ENCODE results near the gene HTRA3.

Gene HTRA3

DNA sequence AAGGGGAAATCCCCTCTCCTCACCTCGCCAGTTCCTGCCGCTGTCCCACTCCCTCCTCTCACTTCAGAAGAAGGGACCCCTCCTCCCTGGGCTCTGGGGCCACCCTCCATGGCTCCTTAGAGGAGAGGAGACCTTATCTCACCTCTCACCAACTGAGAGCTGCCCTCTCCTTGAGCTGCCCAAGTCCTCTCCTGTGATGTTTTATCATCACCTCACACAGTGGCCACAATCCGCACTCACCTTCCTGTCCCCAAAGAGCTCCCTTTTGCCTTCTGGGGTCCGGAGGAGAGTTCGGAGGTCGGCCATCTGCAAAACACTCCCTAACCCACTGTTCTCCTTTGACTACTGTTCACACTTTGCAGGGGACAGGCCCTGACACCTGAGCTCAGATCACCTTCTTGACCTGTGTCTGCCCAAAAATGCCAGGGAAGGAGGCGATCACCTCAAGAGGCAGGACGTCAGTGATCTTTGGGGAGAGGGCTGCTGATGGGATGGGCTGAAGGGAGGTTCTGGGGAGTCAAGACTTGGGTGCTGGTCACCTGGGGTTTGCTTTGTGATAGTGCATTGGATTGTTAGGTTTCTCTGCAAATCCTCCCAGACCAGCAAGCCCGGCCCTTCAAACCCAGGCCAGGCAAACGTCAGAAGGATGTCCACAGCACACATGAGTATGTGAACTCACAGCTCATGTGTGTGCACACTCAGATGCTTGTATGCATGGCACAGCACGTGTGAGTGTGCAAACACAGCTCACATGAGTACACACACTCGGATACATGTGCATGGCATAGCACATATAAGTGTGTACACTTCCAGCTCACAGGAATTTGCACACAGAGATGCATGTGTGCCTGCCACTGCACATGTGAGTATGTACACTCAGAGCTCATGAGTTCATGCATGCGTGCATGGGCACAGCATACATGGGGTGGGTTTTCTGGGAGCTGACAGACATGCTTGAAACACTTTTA is 41.8 kb downstream of the HTRA3 start:
- no peak for DNase-seq (ENCODE audit: low read depth)

- no peak for DNase-seq (ENCODE audit: low read depth)
Observed at GRCh38 chr4:8312069-8312445, 42.5 kb downstream of the HTRA3 start.

DNA sequence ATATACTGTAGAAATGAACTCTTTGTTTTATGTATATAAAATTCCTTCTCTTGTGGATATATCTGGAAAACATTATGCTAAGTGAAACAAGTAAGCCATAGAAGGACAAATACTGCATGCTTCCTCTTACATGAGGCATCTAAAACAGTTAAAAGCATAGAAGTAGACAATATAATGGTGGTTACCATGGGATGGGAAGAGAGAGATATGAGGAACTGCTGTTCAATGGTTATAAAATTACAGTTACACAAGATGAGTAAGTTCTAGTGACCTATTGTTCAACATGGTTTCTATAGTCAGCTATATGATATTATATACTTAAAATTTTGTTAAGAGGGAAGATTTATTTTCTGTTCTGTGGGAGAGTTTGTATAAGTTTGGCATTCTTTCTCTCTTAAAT is 43.4 kb downstream of the HTRA3 start:
- no peak for DNase-seq (ENCODE audit: low read depth)

DNA sequence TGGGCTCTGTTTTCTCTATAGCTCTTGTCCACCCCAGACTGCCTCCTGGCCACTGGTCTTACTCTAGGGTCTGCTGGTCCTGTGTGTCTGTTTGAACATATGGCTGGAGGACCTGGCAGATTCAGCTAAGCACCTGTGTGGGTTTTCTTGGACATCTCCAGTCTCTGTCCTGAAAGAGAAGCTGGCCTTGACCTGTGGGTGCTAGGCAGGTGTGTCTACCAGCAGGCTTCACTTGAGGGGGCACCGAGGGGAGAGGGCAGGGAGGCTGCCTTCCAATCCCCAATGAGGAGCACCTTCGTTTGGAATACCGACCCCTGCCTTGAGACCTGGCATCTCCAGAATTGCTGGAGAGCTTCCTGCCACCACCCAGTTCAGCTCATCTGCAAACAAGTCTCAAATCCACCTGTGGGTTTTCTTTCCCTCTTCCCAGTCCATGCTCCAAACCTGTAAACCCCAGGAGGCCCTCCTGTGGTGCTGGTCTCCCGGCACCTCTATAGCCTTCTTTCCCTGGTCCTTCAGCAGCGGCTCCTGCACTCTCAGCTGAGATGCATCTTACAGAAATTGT is 45.2 kb downstream of the HTRA3 start:
- no peak for DNase-seq (ENCODE audit: low read depth)

GRCh38 chr4:8315435-8316250 is 46.1 kb downstream of the HTRA3 start:
- no peak for DNase-seq (ENCODE audit: low read depth)

- no peak for DNase-seq (ENCODE audit: low read depth)
Observed at GRCh38 chr4:8316251-8316771, 46.8 kb downstream of the HTRA3 start.

DNA sequence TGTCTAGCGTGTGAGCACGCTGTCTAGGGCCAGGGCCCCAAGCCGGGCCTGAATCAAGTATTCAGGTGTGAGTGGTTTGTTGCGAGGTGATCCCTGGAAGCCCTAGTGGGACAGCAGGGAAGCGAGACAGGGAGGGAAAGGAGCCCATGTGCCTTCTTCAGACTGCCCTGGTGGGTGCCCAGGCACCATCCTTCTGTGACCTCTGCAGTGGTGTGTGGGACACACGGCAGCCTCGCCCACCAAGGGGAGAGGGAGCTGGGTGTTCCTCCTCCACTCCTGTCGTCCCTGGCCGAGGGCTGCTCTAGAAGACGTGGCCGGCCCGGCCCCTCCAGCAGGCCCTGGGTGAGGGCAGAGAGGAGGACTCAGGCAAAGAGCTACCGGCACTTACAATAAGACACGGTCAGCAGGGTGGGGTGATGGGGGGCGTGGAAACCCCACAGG is 47.4 kb downstream of the HTRA3 start:
- no peak for DNase-seq (ENCODE audit: low read depth)

- no peak for DNase-seq (ENCODE audit: low read depth)
Observed at GRCh38 chr4:8317474-8317873, 47.9 kb downstream of the HTRA3 start.

- no peak for DNase-seq (ENCODE audit: low read depth)
Observed at GRCh38 chr4:8318509-8318908, 49.0 kb downstream of the HTRA3 start.

DNA sequence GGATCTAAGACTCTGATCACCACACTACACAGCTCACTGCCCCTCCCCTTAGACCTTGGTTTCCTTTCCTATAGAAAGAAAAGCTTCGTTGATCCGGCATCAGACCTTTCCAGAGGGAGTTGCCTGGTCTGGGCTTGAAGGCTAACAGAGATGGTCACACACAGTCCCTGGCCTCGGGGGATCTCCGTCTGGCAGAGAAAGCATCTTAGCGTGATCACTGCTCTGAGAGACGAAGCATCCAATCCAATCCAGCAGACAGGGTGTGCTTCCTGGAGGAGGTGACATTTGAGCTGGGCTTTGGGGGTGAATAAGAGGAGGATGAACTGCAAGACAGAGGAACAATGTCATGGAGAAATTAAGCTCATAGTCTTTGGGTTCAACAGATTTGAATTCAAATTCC is 49.5 kb downstream of the HTRA3 start:
- DNase-seq (ENCODE audit: low read depth), result no peak

DNA sequence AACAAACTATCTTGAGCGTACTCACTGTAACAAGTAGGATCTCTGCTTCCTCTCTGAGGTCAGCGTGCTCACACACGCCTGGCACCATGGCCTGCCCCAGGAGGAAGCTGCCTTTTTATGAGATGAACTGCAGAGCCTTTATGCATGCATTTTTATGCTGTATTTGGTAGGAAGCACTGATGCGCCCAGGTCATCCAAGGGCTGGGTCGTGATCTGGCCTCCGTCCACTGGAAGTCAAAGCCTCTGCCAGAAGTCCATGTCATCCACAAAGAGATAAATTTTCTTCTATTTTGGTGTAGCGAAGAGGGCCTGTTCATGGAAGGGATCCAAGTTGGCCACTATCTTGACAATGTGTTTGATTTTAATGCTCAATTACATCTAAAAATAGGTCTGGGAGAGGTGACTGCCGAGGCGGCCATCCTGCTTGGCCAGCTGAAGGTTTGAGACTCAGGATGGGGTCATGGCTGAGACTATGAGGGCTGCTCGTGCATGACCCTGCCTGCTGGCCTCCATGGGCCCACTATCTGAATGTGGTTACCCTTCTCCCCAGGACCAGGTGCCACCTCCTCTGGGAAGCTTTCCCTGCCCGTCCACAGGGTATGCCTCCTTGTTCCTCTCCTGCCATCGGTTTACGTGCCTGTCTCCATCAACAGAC is 50.3 kb downstream of the HTRA3 start:
- no peak for DNase-seq (ENCODE audit: low read depth)

- no peak for DNase-seq (ENCODE audit: low read depth)
Observed at GRCh38 chr4:8320386-8320750, 50.8 kb downstream of the HTRA3 start.

DNA sequence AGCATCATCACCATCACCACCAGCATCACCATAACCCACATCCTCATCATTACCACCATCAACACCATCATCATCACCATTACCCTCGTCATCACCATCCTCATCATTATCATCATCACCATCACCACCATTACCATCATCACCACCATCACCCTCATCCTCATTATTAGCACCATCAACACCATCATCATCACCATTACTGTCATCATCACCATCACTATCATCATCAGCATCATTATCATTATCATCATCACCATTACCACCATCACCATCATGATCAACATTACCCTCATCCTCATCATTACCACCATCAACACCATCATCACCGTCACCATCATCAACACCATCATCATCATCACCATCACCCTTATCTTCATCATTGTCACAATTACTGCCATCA is 51.7 kb downstream of the HTRA3 start:
- DNase-seq (ENCODE audit: low read depth), result no peak

DNA sequence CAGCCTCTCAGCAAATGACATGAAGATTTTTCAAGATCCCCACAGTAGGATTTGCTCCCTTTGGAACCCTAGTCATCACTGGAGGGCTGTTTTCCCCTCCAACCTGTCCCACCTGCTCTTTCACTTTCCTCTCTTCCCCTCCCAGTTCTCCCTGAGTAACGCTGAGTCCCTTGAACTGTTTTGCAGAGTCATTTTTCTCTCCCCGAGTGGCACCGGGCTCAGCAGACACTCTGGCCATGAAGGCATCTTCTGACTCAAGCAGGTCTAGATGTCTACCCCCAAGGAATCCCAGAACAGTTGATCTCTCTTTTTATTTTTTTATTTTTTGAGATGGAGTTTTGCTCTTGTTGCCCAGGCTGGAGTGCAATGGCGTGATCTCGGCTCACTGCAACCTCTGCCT is 52.2 kb downstream of the HTRA3 start:
- DNase-seq (ENCODE audit: low read depth), result no peak

- no peak for DNase-seq (ENCODE audit: low read depth)
Observed at GRCh38 chr4:8322794-8323704, 53.5 kb downstream of the HTRA3 start.

DNA sequence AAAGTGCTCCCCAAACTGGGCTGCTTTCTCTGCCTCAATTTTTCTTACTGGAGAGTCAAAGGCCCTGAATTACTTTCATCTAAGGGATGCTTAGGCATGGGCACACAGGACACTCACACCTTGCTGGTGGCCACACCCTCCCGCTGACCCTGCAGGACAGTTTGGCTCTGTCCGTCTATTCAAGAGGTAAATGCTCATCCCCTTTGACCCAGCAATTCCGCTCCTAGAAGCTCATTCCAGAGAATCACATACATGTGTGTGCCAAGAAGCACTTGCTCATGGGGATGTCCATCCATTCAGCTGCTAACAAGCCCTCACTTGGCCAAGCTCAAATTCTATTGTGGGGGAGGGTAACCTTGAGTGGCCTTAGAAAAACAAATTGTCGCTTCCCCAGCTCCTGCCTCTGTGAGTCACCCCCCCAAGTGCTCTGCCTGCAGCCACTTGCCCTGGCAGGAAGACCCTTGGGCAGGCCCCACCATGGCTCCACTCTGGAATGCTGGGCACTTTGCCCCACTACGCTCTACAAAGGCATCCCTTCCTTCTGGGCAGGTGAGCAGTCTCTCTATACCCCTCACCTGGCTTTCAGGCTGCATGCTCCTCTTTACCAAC is 54.5 kb downstream of the HTRA3 start:
- no peak for DNase-seq (ENCODE audit: low read depth)

DNA sequence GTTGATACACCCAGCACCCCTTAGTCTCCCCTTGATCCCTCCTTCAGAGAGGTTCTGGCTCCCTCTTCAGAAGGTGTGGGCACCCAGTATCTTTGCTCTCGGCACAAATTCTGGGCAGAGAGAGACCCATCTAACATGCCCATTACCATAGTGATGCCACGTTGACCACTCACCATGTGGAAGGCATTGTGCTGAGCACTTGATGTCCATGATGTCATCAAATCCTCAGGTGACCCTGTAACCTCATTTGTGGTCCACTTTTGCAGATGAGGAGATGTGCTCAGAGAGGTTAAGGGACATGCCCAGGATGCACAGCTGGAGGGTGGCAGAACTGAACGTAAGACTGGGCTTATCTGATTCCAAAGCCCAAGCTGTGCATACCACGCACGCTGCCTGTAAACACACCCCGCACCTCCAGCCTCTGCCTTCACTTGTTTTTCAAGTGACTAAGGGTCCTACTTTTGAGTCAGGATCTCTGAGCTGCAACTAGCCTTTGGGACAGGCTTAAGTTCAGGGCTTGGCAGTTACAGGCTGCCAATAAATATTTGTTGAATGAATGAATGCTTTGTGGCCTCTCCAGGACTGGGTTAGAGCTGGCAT is 55.2 kb downstream of the HTRA3 start:
- no peak for DNase-seq (ENCODE audit: low read depth)

DNA sequence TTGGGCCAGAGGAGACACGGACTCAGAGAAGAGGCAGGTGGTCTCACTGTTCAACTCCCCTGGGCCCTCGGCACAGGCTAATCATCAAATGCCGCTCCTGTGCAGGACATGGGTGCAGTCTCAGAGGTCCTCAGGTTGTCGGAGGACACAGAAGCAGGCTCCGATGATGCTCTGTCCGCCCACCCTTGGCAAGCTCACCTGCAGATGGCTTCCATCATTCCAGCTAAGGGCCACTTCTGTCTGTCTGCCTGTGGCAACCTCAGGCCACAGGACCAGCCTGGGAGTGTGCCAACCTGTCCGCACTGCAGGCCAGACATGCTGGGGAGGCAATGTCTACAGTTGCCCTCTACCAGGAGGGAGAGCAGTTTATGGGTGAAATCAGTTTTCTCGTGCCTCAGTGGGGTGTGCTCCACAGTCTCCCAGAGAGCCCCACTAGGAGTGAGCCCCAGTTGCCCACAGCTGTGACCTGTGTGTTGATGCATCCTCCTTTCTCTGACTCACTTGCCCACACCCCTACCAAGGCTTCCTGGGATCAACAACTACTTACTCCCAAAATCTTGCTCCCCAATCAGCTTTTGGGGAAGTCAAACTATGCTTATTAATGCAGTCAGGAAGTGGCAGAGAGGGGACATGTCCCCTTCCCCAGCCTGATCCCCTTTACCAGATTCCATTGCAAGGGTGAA is 55.9 kb downstream of the HTRA3 start:
- no peak for DNase-seq (ENCODE audit: low read depth)

DNA sequence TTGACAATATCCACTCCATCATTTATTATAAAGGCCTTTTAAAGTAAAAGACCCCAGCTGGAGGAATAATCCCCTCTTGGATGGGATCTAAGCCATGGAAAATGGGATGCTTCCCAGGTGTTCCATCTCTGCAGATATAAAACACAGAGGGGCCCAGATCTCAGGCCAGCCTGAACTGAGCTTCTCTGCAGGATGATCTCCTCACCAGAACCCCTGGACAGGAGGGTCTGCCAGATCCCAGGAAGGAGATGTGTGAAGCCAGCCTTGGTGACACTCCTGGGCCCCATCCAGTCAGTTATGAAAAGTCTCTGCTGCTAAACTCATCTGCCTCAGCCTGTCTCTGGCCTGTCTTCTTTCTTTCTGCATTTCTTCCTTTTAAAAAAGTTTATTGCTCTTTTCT is 56.7 kb downstream of the HTRA3 start:
- no peak for DNase-seq (ENCODE audit: low read depth)

- DNase-seq (ENCODE audit: low read depth), result no peak
Observed at GRCh38 chr4:8328456-8328855, 58.9 kb downstream of the HTRA3 start.
